Measurements from ENCODE around the gene JMJD6. TPM values are rescaled to one million over a fixed set of nuclear protein-coding genes. Genes with fewer than 3 reads are reported as not detected.
A peak's percentile ranks its signal among the peaks of the same experiment; 100 is the strongest.

The JMJD6 gene
- total RNA-seq, 1 donor from 2014 or later, result 84.9 TPM

- no peaks in the 10 kb centered on the region for H3K27me3 Mint-ChIP-seq (ENCODE audit: low read depth)
- H3K27ac Mint-ChIP-seq, result no peak overlapping the region
- no peak overlapping the region for H3K4me3 Mint-ChIP-seq (ENCODE audit: low read depth)
- no peak for DNase-seq (ENCODE audit: low spot score)
- H3K9me3 Mint-ChIP-seq, result peaks cover 8% of the 10 kb centered on the region
- H3K36me3 Mint-ChIP-seq (ENCODE audit: low read depth), result peaks cover 6% of the 10 kb centered on the region
- intact Hi-C loops (cut with micrococcal nuclease), result no loop called here
- H3K4me1 Mint-ChIP-seq (ENCODE audit: low read depth), result peaks cover 24% of the 10 kb centered on the region
Observed at GRCh38 chr17:76673729-76674128, 52.7 kb downstream of the JMJD6 start.

- Mint-ChIP-seq H3K27me3 (ENCODE audit: low read depth) (no peaks in the 10 kb centered on the region), H3K9me3 (peaks cover 8% of the 10 kb centered on the region), H3K36me3 (ENCODE audit: low read depth) (peaks cover 6% of the 10 kb centered on the region), H3K4me1 (ENCODE audit: low read depth) (peaks cover 24% of the 10 kb centered on the region), H3K4me3 (ENCODE audit: low read depth) (peak overlapping the region; percentile 91), H3K27ac (peak overlapping the region; percentile 90)
- intact Hi-C loops (cut with micrococcal nuclease), result no loop called here
- DNase-seq (ENCODE audit: low spot score), result no peak
Observed at GRCh38 chr17:76672892-76673291, 53.5 kb downstream of the JMJD6 start.

GRCh38 chr17:76672270-76672851 lies 54.0 kb downstream of the JMJD6 start:
- Mint-ChIP-seq H3K27ac (peak overlapping the region; percentile 90), H3K27me3 (ENCODE audit: low read depth) (no peaks in the 10 kb centered on the region), H3K36me3 (ENCODE audit: low read depth) (peaks cover 6% of the 10 kb centered on the region), H3K4me1 (ENCODE audit: low read depth) (peaks cover 24% of the 10 kb centered on the region), H3K9me3 (peaks cover 8% of the 10 kb centered on the region), H3K4me3 (ENCODE audit: low read depth) (peak overlapping the region; percentile 91)
- intact Hi-C loops (cut with micrococcal nuclease), result no loop called here
- DNase-seq (ENCODE audit: low spot score), result no peak

GRCh38 chr17:76671912-76672262 lies 54.5 kb downstream of the JMJD6 start:
- Mint-ChIP-seq H3K4me1 (ENCODE audit: low read depth) (peaks cover 24% of the 10 kb centered on the region), H3K9me3 (peaks cover 8% of the 10 kb centered on the region), H3K4me3 (ENCODE audit: low read depth) (peak overlapping the region; percentile 91), H3K36me3 (ENCODE audit: low read depth) (peaks cover 6% of the 10 kb centered on the region), H3K27ac (peak overlapping the region; percentile 90), H3K27me3 (ENCODE audit: low read depth) (no peaks in the 10 kb centered on the region)
- no peak for DNase-seq (ENCODE audit: low spot score)
- intact Hi-C loops (cut with micrococcal nuclease), result no loop called here

- peak overlapping the region; percentile 90 for H3K27ac Mint-ChIP-seq
- DNase-seq (ENCODE audit: low spot score), result peak; percentile 99
- no peaks in the 10 kb centered on the region for H3K27me3 Mint-ChIP-seq (ENCODE audit: low read depth)
- H3K36me3 Mint-ChIP-seq (ENCODE audit: low read depth), result peaks cover 6% of the 10 kb centered on the region
- peaks cover 8% of the 10 kb centered on the region for H3K9me3 Mint-ChIP-seq
- peaks cover 24% of the 10 kb centered on the region for H3K4me1 Mint-ChIP-seq (ENCODE audit: low read depth)
- peak overlapping the region; percentile 91 for H3K4me3 Mint-ChIP-seq (ENCODE audit: low read depth)
- intact Hi-C loops (cut with micrococcal nuclease), result no loop called here
Observed at GRCh38 chr17:76671123-76671911, 55.1 kb downstream of the JMJD6 start.

GRCh38 chr17:76670718-76671122 lies 55.7 kb downstream of the JMJD6 start:
- H3K27ac Mint-ChIP-seq, result peak overlapping the region; percentile 90
- H3K27me3 Mint-ChIP-seq (ENCODE audit: low read depth), result peaks cover 1% of the 10 kb centered on the region
- DNase-seq (ENCODE audit: low spot score), result no peak
- H3K4me1 Mint-ChIP-seq (ENCODE audit: low read depth), result peaks cover 24% of the 10 kb centered on the region
- intact Hi-C loops (cut with micrococcal nuclease), result no loop called here
- H3K9me3 Mint-ChIP-seq, result peaks cover 8% of the 10 kb centered on the region
- H3K36me3 Mint-ChIP-seq (ENCODE audit: low read depth), result peaks cover 6% of the 10 kb centered on the region
- H3K4me3 Mint-ChIP-seq (ENCODE audit: low read depth), result peak overlapping the region; percentile 91

GRCh38 chr17:76670020-76670717 lies 56.2 kb downstream of the JMJD6 start:
- Mint-ChIP-seq H3K27ac (peak overlapping the region; percentile 90), H3K36me3 (ENCODE audit: low read depth) (peaks cover 6% of the 10 kb centered on the region), H3K27me3 (ENCODE audit: low read depth) (peaks cover 4% of the 10 kb centered on the region), H3K9me3 (peaks cover 8% of the 10 kb centered on the region), H3K4me1 (ENCODE audit: low read depth) (peaks cover 24% of the 10 kb centered on the region), H3K4me3 (ENCODE audit: low read depth) (no peak overlapping the region)
- DNase-seq (ENCODE audit: low spot score), result no peak
- intact Hi-C loops (cut with micrococcal nuclease), result no loop called here

Other genes with a start within 250 kb of the JMJD6 start
- 45.3 and 48.5 TPM in 2 replicates for gene RHBDF2, start 225.2 kb downstream of the JMJD6 start, total RNA-seq
- gene CYGB, start 188.9 kb downstream of the JMJD6 start, total RNA-seq, result not detected in 2 replicates
- not detected in 2 replicates for gene PRCD, start 186.6 kb downstream of the JMJD6 start, total RNA-seq
- gene ST6GALNAC2, start 140.7 kb downstream of the JMJD6 start, total RNA-seq, result 0.41 TPM in 1 of 2 replicates, not detected in the other
- 0.14 and 0.48 TPM in 2 replicates for gene ST6GALNAC1, start 82.8 kb downstream of the JMJD6 start, total RNA-seq
- gene MXRA7, start 15.6 kb downstream of the JMJD6 start, total RNA-seq, result 6.6 and 8.5 TPM in 2 replicates
- gene METTL23, start 233 bp upstream of the JMJD6 start, total RNA-seq, result 32.1 and 33.2 TPM in 2 replicates
- gene SRSF2, start 10.7 kb upstream of the JMJD6 start, total RNA-seq, result 456 and 478 TPM in 2 replicates
- 16.9 and 18.6 TPM in 2 replicates for gene MFSD11, start 11.5 kb upstream of the JMJD6 start, total RNA-seq
- 0.55 TPM in 2 replicates for gene MGAT5B, start 141.8 kb upstream of the JMJD6 start, total RNA-seq